Measurements from ENCODE around the gene GLG1. TPM values are rescaled to one million over a fixed set of nuclear protein-coding genes. Genes with fewer than 3 reads are reported as not detected.
"Not testable (repeated sequence)": the region's sequence is repeated elsewhere in the genome, so short reads cannot be mapped to it uniquely, and the experiment has no call there.

Gene GLG1
- 153 TPM for total RNA-seq (ENCODE audit: unreplicated experiment)
- long read RNA-seq, full-length matches to known transcripts, result 8 of 39 reads
- long read RNA-seq, partial matches to known transcripts, result 10 of 39 reads
- long read RNA-seq, other reads (novel, unspliced or antisense), result 21 of 39 reads

- H3K9me3 Mint-ChIP-seq (ENCODE audit: unreplicated experiment), result no peaks in the 10 kb centered on the region
- H3K4me3 Mint-ChIP-seq (ENCODE audit: unreplicated experiment), result peak within 1 kb of the TSS; percentile 96
- H3K4me1 Mint-ChIP-seq (ENCODE audit: unreplicated experiment), result peaks cover 28% of the 10 kb centered on the region
- H3K27ac Mint-ChIP-seq (ENCODE audit: unreplicated experiment), result peak within 1 kb of the TSS; percentile 89
- peaks cover 10% of the 10 kb centered on the region for H3K36me3 Mint-ChIP-seq (ENCODE audit: low read depth, unreplicated experiment)
- peak; percentile 90 for DNase-seq (ENCODE audit: low spot score)
- peaks cover 5% of the 10 kb centered on the region for H3K27me3 Mint-ChIP-seq (ENCODE audit: unreplicated experiment)
- TF ChIP-seq, protein P1, sequence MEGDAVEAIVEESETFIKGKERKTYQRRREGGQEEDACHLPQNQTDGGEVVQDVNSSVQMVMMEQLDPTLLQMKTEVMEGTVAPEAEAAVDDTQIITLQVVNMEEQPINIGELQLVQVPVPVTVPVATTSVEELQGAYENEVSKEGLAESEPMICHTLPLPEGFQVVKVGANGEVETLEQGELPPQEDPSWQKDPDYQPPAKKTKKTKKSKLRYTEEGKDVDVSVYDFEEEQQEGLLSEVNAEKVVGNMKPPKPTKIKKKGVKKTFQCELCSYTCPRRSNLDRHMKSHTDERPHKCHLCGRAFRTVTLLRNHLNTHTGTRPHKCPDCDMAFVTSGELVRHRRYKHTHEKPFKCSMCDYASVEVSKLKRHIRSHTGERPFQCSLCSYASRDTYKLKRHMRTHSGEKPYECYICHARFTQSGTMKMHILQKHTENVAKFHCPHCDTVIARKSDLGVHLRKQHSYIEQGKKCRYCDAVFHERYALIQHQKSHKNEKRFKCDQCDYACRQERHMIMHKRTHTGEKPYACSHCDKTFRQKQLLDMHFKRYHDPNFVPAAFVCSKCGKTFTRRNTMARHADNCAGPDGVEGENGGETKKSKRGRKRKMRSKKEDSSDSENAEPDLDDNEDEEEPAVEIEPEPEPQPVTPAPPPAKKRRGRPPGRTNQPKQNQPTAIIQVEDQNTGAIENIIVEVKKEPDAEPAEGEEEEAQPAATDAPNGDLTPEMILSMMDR (IDR thresholded peaks at IDR 0.05; ENCODE audit: unreplicated experiment), result no peak
Observed at GRCh38 chr16:74606521-74607309, at the start of gene GLG1. TSS of gene GLG1 (minus strand) at chr16:74607114. CDS start at chr16:74607094, 20 bp downstream.

- Mint-ChIP-seq H3K4me3 (ENCODE audit: unreplicated experiment) (no peak overlapping the region), H3K9me3 (ENCODE audit: unreplicated experiment) (no peaks in the 10 kb centered on the region), H3K27ac (ENCODE audit: unreplicated experiment) (peak overlapping the region; percentile 37), H3K36me3 (ENCODE audit: low read depth, unreplicated experiment) (peaks cover 20% of the 10 kb centered on the region), H3K27me3 (ENCODE audit: unreplicated experiment) (no peaks in the 10 kb centered on the region), H3K4me1 (ENCODE audit: unreplicated experiment) (peaks cover 10% of the 10 kb centered on the region)
- TF ChIP-seq, protein P1 (IDR thresholded peaks at IDR 0.05; ENCODE audit: unreplicated experiment), result no peak
- DNase-seq (ENCODE audit: low spot score), result no peak
Observed at GRCh38 chr16:74654536-74655050, 47.7 kb upstream of the GLG1 start.

GRCh38 chr16:74652883-74653282 is 46.0 kb upstream of the GLG1 start:
- not testable (repeated sequence) for H3K4me1 Mint-ChIP-seq (ENCODE audit: unreplicated experiment); H3K4me3 Mint-ChIP-seq (ENCODE audit: unreplicated experiment); DNase-seq (ENCODE audit: low spot score); H3K9me3 Mint-ChIP-seq (ENCODE audit: unreplicated experiment); H3K27ac Mint-ChIP-seq (ENCODE audit: unreplicated experiment); H3K36me3 Mint-ChIP-seq (ENCODE audit: low read depth, unreplicated experiment); H3K27me3 Mint-ChIP-seq (ENCODE audit: unreplicated experiment)

GRCh38 chr16:74652249-74652648 is 45.3 kb upstream of the GLG1 start:
- H3K27ac Mint-ChIP-seq (ENCODE audit: unreplicated experiment), result no peak overlapping the region
- peaks cover 9% of the 10 kb centered on the region for H3K36me3 Mint-ChIP-seq (ENCODE audit: low read depth, unreplicated experiment)
- no peak for DNase-seq (ENCODE audit: low spot score)
- no peaks in the 10 kb centered on the region for H3K4me1 Mint-ChIP-seq (ENCODE audit: unreplicated experiment)
- TF ChIP-seq, protein P1 (IDR thresholded peaks at IDR 0.05; ENCODE audit: unreplicated experiment), result no peak
- no peak overlapping the region for H3K4me3 Mint-ChIP-seq (ENCODE audit: unreplicated experiment)
- no peaks in the 10 kb centered on the region for H3K27me3 Mint-ChIP-seq (ENCODE audit: unreplicated experiment)
- H3K9me3 Mint-ChIP-seq (ENCODE audit: unreplicated experiment), result no peaks in the 10 kb centered on the region

DNA sequence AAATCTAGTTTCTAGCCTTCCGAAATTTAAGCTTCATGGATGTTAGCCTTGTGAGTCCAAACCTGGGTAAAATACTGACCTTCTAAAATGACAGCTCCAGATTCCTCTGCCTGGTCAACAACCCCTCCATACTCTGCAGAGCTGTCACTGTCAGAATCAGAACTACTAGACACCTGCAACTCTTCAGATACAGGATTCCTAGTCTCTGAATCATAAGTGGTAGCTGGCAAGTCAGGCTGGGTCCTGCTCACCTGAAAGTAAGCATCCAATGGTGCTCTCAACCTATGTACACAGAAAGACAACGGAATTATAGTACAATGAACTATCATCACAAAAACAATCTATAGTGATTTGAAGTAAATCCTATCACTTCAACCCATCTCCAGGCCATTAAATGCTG is 44.9 kb upstream of the GLG1 start:
- Mint-ChIP-seq H3K27ac (ENCODE audit: unreplicated experiment) (no peak overlapping the region), H3K4me3 (ENCODE audit: unreplicated experiment) (no peak overlapping the region), H3K36me3 (ENCODE audit: low read depth, unreplicated experiment) (peaks cover 9% of the 10 kb centered on the region), H3K27me3 (ENCODE audit: unreplicated experiment) (no peaks in the 10 kb centered on the region), H3K4me1 (ENCODE audit: unreplicated experiment) (no peaks in the 10 kb centered on the region), H3K9me3 (ENCODE audit: unreplicated experiment) (no peaks in the 10 kb centered on the region)
- TF ChIP-seq, protein P1 (IDR thresholded peaks at IDR 0.05; ENCODE audit: unreplicated experiment), result no peak
- DNase-seq (ENCODE audit: low spot score), result no peak
